Ishikawa (cell line): ENCODE measurements around the gene MN1.

Source experiments
- CEBPB ChIP-seq: IDR thresholded peaks from 2 replicates; pipeline ENCODE4 v1.6.1; 2012
- CREB1 ChIP-seq: IDR thresholded peaks from 2 replicates; pipeline ENCODE4 v1.6.1; 2012; ENCODE audit warnings: low read depth
- EGR1 ChIP-seq: IDR thresholded peaks from 2 replicates; pipeline ENCODE4 v1.6.1; 2012
- EP300 ChIP-seq: IDR thresholded peaks from 2 replicates; pipeline ENCODE4 v1.6.1; 2012; ENCODE audit warnings: borderline replicate concordance
- FOXM1 ChIP-seq: IDR thresholded peaks from 2 replicates; pipeline ENCODE4 v1.6.1; 2012; ENCODE audit warnings: low read depth, borderline replicate concordance
- MAX ChIP-seq: IDR thresholded peaks from 2 replicates; pipeline ENCODE4 v1.6.1; 2012
- NFIC ChIP-seq: IDR thresholded peaks from 2 replicates; pipeline ENCODE4 v1.6.1; 2012
- RAD21 ChIP-seq: IDR thresholded peaks from 2 replicates; pipeline ENCODE4 v1.6.1; 2012; ENCODE audit warnings: low read depth
- REST ChIP-seq: IDR thresholded peaks from 2 replicates; pipeline ENCODE4 v1.6.1; 2012; ENCODE audit warnings: low read depth, mild to moderate bottlenecking
- TAF1 ChIP-seq: IDR thresholded peaks from 2 replicates; pipeline ENCODE4 v1.6.1; 2012; ENCODE audit warnings: low read depth, mild to moderate bottlenecking
- TCF12 ChIP-seq: IDR thresholded peaks from 2 replicates; pipeline ENCODE4 v1.6.1; 2012; ENCODE audit warnings: low read depth
- TEAD4 ChIP-seq: IDR thresholded peaks from 2 replicates; pipeline ENCODE4 v1.6.1; 2012
- USF1 ChIP-seq: IDR thresholded peaks from 2 replicates; pipeline ENCODE4 v1.6.1; 2012
- YY1 ChIP-seq: IDR thresholded peaks from 2 replicates; pipeline ENCODE4 v1.6.1; 2012; ENCODE audit warnings: low read depth
- ZBTB7A ChIP-seq: IDR thresholded peaks from 2 replicates; pipeline ENCODE4 v1.6.1; 2012; ENCODE audit warnings: low read depth

The MN1 gene

GRCh38 chr22:27795696-27796517 lies 5.6 kb downstream of the MN1 start:
- TF ChIP-seq REST (no peak), ZBTB7A (no peak), CREB1 (no peak), FOXM1 (no peak), USF1 (no peak), TAF1 (no peak), EGR1 (no peak), MAX (no peak), EP300 (no peak), TEAD4 (no peak), NFIC (no peak), TCF12 (no peak), CEBPB (no peak), YY1 (no peak)

- TF ChIP-seq USF1, result no peak
- TF ChIP-seq CREB1, result no peak
- TF ChIP-seq RAD21, result no peak
- no peak for TF ChIP-seq TCF12
- no peak for TF ChIP-seq REST
- TF ChIP-seq NFIC, result no peak
- TF ChIP-seq EGR1, result no peak
- no peak for TF ChIP-seq EP300
- TF ChIP-seq YY1, result no peak
- TF ChIP-seq ZBTB7A, result no peak
- no peak for TF ChIP-seq TAF1
- no peak for TF ChIP-seq CEBPB
- no peak for TF ChIP-seq FOXM1
- TF ChIP-seq TEAD4, result no peak
- TF ChIP-seq MAX, result no peak
Observed at GRCh38 chr22:27795053-27795452, 6.5 kb downstream of the MN1 start.

- TF ChIP-seq CEBPB (no peak), EGR1 (no peak), TCF12 (no peak), YY1 (no peak), ZBTB7A (no peak), FOXM1 (no peak), RAD21 (no peak), MAX (no peak), CREB1 (no peak), USF1 (no peak), NFIC (no peak)
Observed at GRCh38 chr22:27794226-27794625, 7.3 kb downstream of the MN1 start.

- TF ChIP-seq REST (no peak), TAF1 (no peak), CREB1 (no peak), YY1 (no peak), USF1 (no peak), NFIC (no peak), RAD21 (no peak), MAX (no peak), TEAD4 (no peak), CEBPB (no peak), EGR1 (no peak), TCF12 (no peak), EP300 (no peak), ZBTB7A (no peak), FOXM1 (no peak)
Observed at GRCh38 chr22:27793576-27793975, 8.0 kb downstream of the MN1 start.
